ENCODE measurements around the gene SCUBE3.

The SCUBE3 gene

DNA sequence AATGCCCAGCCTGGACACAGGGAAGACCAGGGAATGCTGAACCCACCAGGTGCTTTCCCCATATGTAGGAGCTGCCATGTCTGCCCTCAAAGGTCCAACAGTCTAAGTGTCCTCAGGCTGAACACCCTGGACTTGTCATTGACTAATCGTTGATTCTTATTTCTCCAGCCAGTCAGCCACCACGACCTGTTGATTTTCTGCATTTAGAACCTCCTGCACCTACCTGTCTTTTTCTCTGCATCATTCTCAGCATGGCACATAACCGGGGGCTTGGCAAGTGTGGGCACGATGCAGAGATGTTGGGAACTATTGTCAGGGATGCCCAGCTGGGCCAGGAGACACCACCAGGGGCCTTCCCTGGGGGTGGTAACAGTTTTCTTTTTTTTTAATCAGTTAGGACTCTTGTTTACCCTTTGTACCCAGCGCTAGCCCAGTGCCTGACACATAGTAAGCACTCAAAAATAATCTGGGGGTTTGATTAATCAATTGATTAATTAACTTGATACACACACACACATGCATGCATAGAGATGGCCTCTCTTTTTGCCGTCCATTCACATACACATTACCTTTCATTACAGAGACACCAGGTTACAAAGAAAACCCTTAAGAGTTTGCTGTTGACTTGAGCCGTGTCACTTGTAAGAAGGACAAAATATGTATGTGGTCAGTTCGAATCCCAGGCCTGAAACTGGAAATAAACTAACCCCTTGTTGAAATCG lies 29.0 kb upstream of the SCUBE3 start:
- Histone ChIP-seq H3K9me3 (ENCODE audit: insufficient read depth, low read length) (no peaks in the 10 kb centered on the region), H3K4me2 (ENCODE audit: low read depth, low read length, poor library complexity, severe bottlenecking) (no peak overlapping the region), H4K20me1 (ENCODE audit: low read depth, low read length) (no peaks in the 10 kb centered on the region), H3K27me3 (ENCODE audit: low read length) (no peaks in the 10 kb centered on the region), H3K27ac (ENCODE audit: low read depth, low read length) (no peak overlapping the region), H3K9ac (ENCODE audit: low read length) (no peak overlapping the region), H3K36me3 (ENCODE audit: low read length) (no peaks in the 10 kb centered on the region), H3K4me3 (ENCODE audit: insufficient read depth, low read length, poor library complexity, severe bottlenecking) (no peak overlapping the region), H3F3A (ENCODE audit: insufficient read depth) (no peaks in the 10 kb centered on the region), H2AFZ (ENCODE audit: low read depth, low read length, severe bottlenecking) (no peak overlapping the region), H3K79me2 (ENCODE audit: insufficient read depth, low read length) (no peaks in the 10 kb centered on the region), H3K9me2 (replicated peaks; ENCODE audit: insufficient read depth, low read length) (no peaks in the 10 kb centered on the region)
- TF ChIP-seq CTCF (IDR thresholded peaks at IDR 0.05; ENCODE audit: insufficient read depth, low read length, poor library complexity, severe bottlenecking) (no peak), EZH2phosphoT487 (conservative IDR thresholded peaks at IDR 0.05; ENCODE audit: low read length) (no peak)

DNA sequence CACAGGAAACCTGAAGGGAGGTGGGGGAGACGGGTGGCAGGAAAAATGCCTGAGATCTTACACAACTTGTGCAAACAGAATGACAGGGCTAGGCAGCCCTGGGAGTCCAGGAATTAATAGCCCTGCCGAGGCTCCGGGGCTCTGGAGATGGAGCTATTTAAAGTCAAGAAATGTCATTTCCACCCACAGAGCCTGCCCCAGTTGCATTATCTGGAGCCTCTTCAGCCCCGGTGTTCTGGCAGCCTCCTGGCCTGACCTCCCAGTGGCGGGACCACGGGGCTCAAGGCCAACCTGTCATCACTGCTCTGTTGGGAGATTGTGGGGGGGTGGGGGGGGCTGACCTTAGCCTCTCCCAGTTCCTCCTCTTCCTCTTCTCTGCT lies 28.5 kb upstream of the SCUBE3 start:
- H3F3A ChIP-seq (ENCODE audit: insufficient read depth) = no peaks in the 10 kb centered on the region
- no peak overlapping the region for H3K27ac ChIP-seq (ENCODE audit: low read depth, low read length)
- H3K9me3 ChIP-seq (ENCODE audit: insufficient read depth, low read length) = no peaks in the 10 kb centered on the region
- H3K4me2 ChIP-seq (ENCODE audit: low read depth, low read length, poor library complexity, severe bottlenecking) = no peak overlapping the region
- no peak overlapping the region for H2AFZ ChIP-seq (ENCODE audit: low read depth, low read length, severe bottlenecking)
- TF ChIP-seq CTCF (IDR thresholded peaks at IDR 0.05; ENCODE audit: insufficient read depth, low read length, poor library complexity, severe bottlenecking) = no peak
- TF ChIP-seq EZH2phosphoT487 (conservative IDR thresholded peaks at IDR 0.05; ENCODE audit: low read length) = no peak
- no peaks in the 10 kb centered on the region for H3K79me2 ChIP-seq (ENCODE audit: insufficient read depth, low read length)
- H3K36me3 ChIP-seq (ENCODE audit: low read length) = no peaks in the 10 kb centered on the region
- no peaks in the 10 kb centered on the region for H3K27me3 ChIP-seq (ENCODE audit: low read length)
- H3K9ac ChIP-seq (ENCODE audit: low read length) = no peak overlapping the region
- no peak overlapping the region for H3K4me3 ChIP-seq (ENCODE audit: insufficient read depth, low read length, poor library complexity, severe bottlenecking)
- H4K20me1 ChIP-seq (ENCODE audit: low read depth, low read length) = no peaks in the 10 kb centered on the region
- H3K9me2 ChIP-seq (replicated peaks; ENCODE audit: insufficient read depth, low read length) = no peaks in the 10 kb centered on the region

DNA sequence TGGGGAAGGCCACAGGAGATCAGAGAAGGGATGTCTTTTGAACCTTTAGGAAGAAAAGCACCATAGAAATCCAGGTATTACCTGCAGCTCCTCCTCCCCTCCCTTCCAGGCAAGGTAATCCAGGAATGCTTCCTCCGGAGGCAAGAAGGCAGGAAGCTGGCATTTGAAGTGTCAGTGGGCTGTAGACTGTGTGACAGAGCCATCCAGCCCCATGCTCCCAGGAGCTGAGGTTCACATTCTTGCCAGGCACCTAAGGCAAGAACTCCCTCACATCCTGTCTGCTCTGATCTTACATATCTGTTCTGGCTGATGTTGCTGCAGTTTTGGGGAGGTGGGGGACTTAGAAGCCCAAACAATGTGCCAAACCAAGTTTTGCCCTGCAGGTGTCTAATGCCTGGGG lies 27.8 kb upstream of the SCUBE3 start:
- Histone ChIP-seq H3K9me2 (replicated peaks; ENCODE audit: insufficient read depth, low read length) (no peaks in the 10 kb centered on the region), H4K20me1 (ENCODE audit: low read depth, low read length) (no peaks in the 10 kb centered on the region), H3K9ac (ENCODE audit: low read length) (no peak overlapping the region), H2AFZ (ENCODE audit: low read depth, low read length, severe bottlenecking) (no peak overlapping the region), H3K79me2 (ENCODE audit: insufficient read depth, low read length) (no peaks in the 10 kb centered on the region), H3K9me3 (ENCODE audit: insufficient read depth, low read length) (no peaks in the 10 kb centered on the region), H3K4me2 (ENCODE audit: low read depth, low read length, poor library complexity, severe bottlenecking) (no peak overlapping the region), H3K36me3 (ENCODE audit: low read length) (no peaks in the 10 kb centered on the region), H3K27me3 (ENCODE audit: low read length) (no peaks in the 10 kb centered on the region), H3K4me3 (ENCODE audit: insufficient read depth, low read length, poor library complexity, severe bottlenecking) (no peak overlapping the region), H3K27ac (ENCODE audit: low read depth, low read length) (no peak overlapping the region), H3F3A (ENCODE audit: insufficient read depth) (no peaks in the 10 kb centered on the region)
- TF ChIP-seq EZH2phosphoT487 (conservative IDR thresholded peaks at IDR 0.05; ENCODE audit: low read length) (no peak), CTCF (IDR thresholded peaks at IDR 0.05; ENCODE audit: insufficient read depth, low read length, poor library complexity, severe bottlenecking) (no peak)
